Measurements from ENCODE around the gene PHACTR1.

The PHACTR1 gene

GRCh38 chr6:13294499-13295069 lies 578.0 kb downstream of the PHACTR1 start:
- DNase-seq: no peak

- DNase-seq: no peak
These were observed 579.0 kb downstream of the PHACTR1 start for GRCh38 chr6:13295576-13295975.

- DNase-seq: no peak
These were observed 580.0 kb downstream of the PHACTR1 start for GRCh38 chr6:13296536-13296997.

- DNase-seq: no peak
These were observed 580.8 kb downstream of the PHACTR1 start for GRCh38 chr6:13297391-13297790.

- no peak for DNase-seq
These were observed 581.9 kb downstream of the PHACTR1 start for GRCh38 chr6:13298446-13298845.

GRCh38 chr6:13299403-13299821 lies 582.8 kb downstream of the PHACTR1 start:
- no peak for DNase-seq

GRCh38 chr6:13299918-13300317 lies 583.4 kb downstream of the PHACTR1 start:
- no peak for DNase-seq

GRCh38 chr6:13300643-13301590 lies 584.4 kb downstream of the PHACTR1 start:
- DNase-seq: no peak

- no peak for DNase-seq
These were observed 585.7 kb downstream of the PHACTR1 start for GRCh38 chr6:13302291-13302690.

- DNase-seq: no peak
These were observed 586.4 kb downstream of the PHACTR1 start for GRCh38 chr6:13302751-13303667.

GRCh38 chr6:13303668-13304017 lies 587.1 kb downstream of the PHACTR1 start:
- no peak for DNase-seq

- no peak for DNase-seq
These were observed 587.5 kb downstream of the PHACTR1 start for GRCh38 chr6:13304101-13304500.

- no peak for DNase-seq
These were observed 588.2 kb downstream of the PHACTR1 start for GRCh38 chr6:13304580-13305260.

- no peak for DNase-seq
These were observed 588.7 kb downstream of the PHACTR1 start for GRCh38 chr6:13305288-13305687.

GRCh38 chr6:13305791-13306190 lies 589.2 kb downstream of the PHACTR1 start:
- no peak for DNase-seq

GRCh38 chr6:13307508-13307995 lies 591.0 kb downstream of the PHACTR1 start:
- DNase-seq: no peak

GRCh38 chr6:13308332-13308731 lies 591.8 kb downstream of the PHACTR1 start:
- no peak for DNase-seq

- no peak for DNase-seq
These were observed 594.6 kb downstream of the PHACTR1 start for GRCh38 chr6:13311155-13311554.

GRCh38 chr6:13314806-13315205 lies 598.2 kb downstream of the PHACTR1 start:
- no peak for DNase-seq

GRCh38 chr6:13315896-13316295 lies 599.3 kb downstream of the PHACTR1 start:
- no peak for DNase-seq

- no peak for DNase-seq
These were observed 602.3 kb downstream of the PHACTR1 start for GRCh38 chr6:13318821-13319220.
